Left ventricle myocardium superior (tissue), 1 donor: ENCODE measurements around the gene SIRT1. TPM values are rescaled to one million over a fixed set of nuclear protein-coding genes. Genes with fewer than 3 reads are reported as not detected.
A peak's percentile ranks its signal among the peaks of the same experiment; 100 is the strongest.
"Not testable (repeated sequence)": the region's sequence is repeated elsewhere in the genome, so short reads cannot be mapped to it uniquely, and the experiment has no call there.

Source experiments
- ATAC-seq: fragments of 200-7000 bp; cut with Tn5 transposase; one replicate; pipeline ENCODE4 v1.9.1; 2020; ENCODE audit warnings: mild to moderate bottlenecking, moderate library complexity
- DNase-seq: peaks from one replicate; pipeline ENCODE4 v3.0.0-alpha.2; 2020
- intact Hi-C: fragments of 100-400 bp; cut with micrococcal nuclease; formaldehyde crosslinking; loops from one replicate; pipeline ENCODE4 v1.11.0; 2022
- long read RNA-seq: library from polyadenylated mRNA; unstranded; transcript quantifications from one replicate; pipeline ENCODE4 v2.0.0, GENCODE V29; 2021
- total RNA-seq: library from RNA; stranded (reverse); fragmentation: NEBNext Ultra II Directional; extraction: Animal tissue kit (Norgen Biotek cat#: 25700); gene quantifications from one replicate; pipeline ENCODE4 v1.2.1, GENCODE V29; 2021
- donor health status: DM: no; HTN: yes; CAD: no; lungs with severe emphysema.

The SIRT1 gene
- 16.5 TPM for total RNA-seq
- long read RNA-seq, full-length matches to known transcripts, result 31 of 35 reads
- long read RNA-seq, partial matches to known transcripts, result 3 of 35 reads
- long read RNA-seq, other reads (novel, unspliced or antisense), result 1 of 35 reads

DNA sequence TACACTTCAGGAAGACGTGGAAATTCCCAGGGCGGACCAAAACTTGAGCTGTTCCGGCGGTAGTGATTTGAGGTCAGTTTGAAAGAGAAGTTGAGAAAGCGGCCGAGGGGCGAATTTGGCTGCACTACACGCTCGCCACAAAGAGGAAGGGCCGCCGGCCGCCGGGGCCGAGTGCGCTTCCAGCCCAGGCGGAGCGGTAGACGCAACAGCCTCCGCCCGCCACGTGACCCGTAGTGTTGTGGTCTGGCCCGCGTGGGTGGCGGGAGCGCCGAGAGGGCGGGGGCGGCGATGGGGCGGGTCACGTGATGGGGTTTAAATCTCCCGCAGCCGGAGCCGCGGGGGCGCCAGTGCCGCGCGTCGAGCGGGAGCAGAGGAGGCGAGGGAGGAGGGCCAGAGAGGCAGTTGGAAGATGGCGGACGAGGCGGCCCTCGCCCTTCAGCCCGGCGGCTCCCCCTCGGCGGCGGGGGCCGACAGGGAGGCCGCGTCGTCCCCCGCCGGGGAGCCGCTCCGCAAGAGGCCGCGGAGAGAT is at the start of gene SIRT1:
SIRT1 (plus strand) TSS at position 344 of the 529 bp plus-strand sequence; CDS start at position 410, 66 bp downstream.
- ATAC-seq (peak; percentile 95), DNase-seq (peak; percentile 99)
- intact Hi-C loops, result no loop called here

DNA sequence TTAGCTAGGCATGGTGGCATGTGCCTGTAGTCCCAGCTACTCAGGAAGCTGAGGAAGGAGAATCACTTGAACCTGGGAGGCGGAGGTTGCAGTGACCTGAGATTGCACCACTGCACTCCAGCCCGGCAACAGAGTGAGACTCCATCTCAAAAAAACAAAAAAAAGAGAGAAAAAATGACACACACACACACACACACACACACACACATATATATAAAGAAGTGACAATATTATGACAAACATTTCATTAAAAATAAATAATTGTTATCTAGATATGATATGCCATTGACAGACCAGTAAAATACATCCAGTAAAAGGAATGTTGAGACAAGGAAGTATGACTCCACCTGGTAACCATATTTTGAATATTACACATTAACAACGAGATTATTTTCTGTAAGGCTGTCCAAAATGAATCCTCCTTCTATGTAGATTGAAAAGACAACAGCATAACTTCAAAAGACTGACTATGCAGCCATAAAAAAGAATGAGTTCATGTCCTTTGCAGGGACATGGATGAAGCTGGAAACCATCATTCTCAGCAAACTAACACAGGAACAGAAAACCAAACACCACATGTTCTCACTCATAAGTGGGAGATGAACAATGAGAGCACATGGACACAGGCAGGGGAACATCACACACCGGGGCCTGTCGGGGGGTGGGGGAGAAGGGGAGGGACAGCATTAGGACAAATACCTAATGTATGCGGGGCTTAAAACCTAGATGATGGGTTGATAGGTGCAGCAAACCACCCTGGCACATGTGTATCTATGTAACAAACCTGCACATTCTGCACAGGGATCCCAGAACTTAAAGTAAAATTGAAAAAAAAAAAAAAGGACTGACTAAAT is 48.7 kb upstream of the SIRT1 start:
- ATAC-seq, intact Hi-C loops, DNase-seq: not testable (repeated sequence)

GRCh38 chr10:67836488-67836887 is 48.0 kb upstream of the SIRT1 start:
- intact Hi-C loops, result no loop called here
- no peak for ATAC-seq
- DNase-seq, result no peak

DNA sequence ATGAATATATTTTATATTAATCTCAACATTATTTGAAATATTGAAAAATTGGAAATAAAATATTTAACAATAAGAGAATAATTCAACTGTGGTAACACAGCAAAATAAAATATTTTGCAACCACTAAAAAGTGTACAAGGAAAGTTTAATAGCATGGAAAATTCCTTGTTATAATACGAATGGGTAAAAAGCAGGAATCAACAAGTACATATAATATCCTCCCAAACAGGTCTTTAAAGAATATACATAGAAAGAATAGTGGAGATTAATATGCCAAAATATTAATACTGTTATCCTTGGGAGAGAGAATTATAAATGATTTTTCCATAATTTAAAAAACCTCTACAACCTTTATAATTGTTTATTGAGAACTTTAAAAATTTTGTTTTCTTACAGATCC is 47.5 kb upstream of the SIRT1 start:
- intact Hi-C loops, result no loop called here
- no peak for ATAC-seq
- no peak for DNase-seq

GRCh38 chr10:67837541-67838314 is 46.7 kb upstream of the SIRT1 start, which contains the start of gene DNAJC12:
Gene DNAJC12, minus strand, starts transcription at chr10:67838188. Its CDS starts 177 bp downstream, at chr10:67838011.
- ATAC-seq (peak; percentile 92), DNase-seq (no peak)
- intact Hi-C loops, result no loop called here

- DNase-seq, intact Hi-C loops, ATAC-seq: not testable (repeated sequence)
Measured at GRCh38 chr10:67839511-67839910, 44.9 kb upstream of the SIRT1 start.

DNA sequence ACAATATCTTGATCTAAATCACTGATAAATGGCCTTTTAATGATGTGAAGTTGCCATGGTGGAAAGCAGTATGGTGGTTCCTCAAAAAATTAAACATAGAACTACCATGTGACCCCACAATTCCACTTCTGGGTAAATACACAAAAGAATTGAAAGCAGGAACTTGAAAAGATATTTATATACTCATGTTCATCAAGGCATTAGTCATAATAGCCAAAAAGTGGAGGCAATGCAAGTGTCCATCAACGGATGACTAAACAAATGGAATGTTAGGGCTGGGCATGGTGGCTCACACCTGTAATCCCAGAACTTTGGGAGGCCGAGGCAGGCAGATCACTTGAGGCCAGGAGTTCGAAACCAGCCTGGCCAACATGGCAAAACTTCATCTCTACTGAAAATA is 44.5 kb upstream of the SIRT1 start:
- DNase-seq, result no peak
- no peak for ATAC-seq
- intact Hi-C loops, result no loop called here

DNA sequence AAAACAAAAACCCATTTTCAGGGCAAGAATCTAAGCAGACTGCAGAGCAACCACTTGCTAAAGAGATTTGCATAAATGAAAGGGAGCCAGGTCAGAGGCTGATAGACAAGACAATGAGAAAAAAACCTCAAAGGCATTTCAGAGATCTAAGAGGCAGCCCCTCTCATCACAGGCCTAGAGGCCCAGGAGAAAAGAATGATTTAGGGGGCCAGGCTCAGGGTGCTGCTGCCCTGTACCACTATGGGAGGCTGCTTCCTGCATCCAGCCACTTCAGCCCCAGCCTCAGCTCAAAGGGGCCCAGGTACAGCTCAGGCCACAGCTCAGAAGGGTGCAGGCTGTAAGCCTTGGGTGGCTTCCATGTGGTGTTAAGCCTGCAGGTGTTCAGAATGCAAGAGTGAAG is 42.7 kb upstream of the SIRT1 start:
- intact Hi-C loops, result no loop called here
- DNase-seq (no peak), ATAC-seq (no peak)

DNA sequence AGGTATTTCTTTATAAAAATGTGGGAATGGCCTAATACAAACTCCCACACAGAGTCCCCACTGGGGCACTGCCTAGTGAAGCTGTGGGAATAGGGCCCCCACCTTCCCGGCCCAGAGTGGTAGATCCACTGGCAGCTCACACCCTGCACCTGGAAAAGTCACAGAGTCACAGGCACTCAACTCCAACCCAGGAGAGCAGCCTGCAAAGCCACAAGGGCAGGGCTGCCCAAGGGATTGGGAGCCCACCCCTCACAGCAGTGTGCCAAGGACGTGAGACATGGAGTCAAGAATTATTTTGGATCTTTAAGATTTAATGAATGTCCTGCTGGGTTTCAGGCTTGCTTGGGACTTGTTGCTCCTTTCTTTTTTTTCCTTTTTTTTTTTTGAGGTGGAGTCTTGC is 41.2 kb upstream of the SIRT1 start:
- DNase-seq (no peak), ATAC-seq (no peak)
- intact Hi-C loops, result no loop called here

- ATAC-seq, result peak; percentile 99
- intact Hi-C loops, result no loop called here
- DNase-seq, result peak; percentile 98
Measured at GRCh38 chr10:67849331-67850011, 35.0 kb upstream of the SIRT1 start.

- DNase-seq, result no peak
- intact Hi-C loops, result no loop called here
- no peak for ATAC-seq
Measured at GRCh38 chr10:67851186-67851585, 33.3 kb upstream of the SIRT1 start.

DNA sequence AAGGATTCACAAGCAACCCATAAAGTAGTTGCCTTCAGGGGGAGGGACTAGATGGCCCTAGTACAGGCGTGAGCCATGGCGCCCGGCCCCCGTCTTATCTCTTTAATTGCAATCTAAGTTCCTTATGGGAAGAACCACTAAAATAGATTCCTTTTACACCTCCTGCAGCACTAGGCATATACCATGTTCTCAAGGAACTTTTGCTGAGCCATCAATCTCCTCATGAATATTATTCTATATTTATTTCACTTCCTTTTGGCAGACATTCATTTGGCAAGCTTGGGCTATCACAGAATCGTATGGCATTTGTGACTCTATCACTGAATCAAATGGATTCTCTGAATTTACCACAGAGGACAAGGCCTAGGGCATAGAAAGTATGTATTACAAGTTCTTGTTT is 31.7 kb upstream of the SIRT1 start:
- ATAC-seq (no peak), DNase-seq (no peak)
- intact Hi-C loops, result no loop called here

DNA sequence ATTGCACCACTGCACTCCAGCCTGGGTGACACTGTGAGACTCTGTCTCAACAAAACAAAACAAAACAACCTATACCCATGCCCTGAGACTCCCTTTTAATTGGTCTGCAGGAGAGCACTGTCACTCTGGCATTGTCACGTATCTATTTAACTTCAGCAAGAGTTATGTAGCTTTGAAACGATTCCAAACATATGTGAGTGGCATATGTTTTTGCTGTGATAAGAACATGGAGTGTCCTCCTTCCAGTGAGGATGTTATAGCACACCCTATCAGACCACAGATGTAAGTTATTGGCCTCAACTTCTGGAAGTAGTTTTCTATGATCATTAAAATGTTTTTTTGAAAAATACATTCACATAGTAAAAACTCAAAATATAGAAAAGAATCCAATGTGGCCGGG is 30.9 kb upstream of the SIRT1 start:
- DNase-seq (no peak), ATAC-seq (no peak)
- intact Hi-C loops, result no loop called here

DNA sequence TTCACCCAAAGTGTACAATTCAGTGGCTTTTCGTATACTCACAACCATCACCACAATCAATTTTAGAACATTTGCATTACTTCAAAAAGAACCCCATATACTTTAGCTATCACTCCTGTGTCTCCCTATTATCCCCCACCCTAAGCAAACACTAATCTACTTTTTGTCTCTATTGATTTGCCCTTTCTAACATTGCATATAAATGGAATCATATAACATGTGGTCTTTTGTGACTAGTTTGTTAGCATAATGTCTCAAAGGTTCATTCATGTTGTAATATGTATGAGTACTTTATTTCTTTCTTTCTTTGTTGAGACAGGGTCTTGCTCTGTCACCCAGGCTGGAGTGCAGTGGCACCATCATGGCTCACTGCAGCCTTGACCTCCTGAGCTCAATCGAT is 25.5 kb upstream of the SIRT1 start:
- ATAC-seq, result no peak
- intact Hi-C loops, result loop anchor here (5.0 kb wide), 1 partner anchor 298 kb away; no protein-coding TSS in a partner anchor
- no peak for DNase-seq

DNA sequence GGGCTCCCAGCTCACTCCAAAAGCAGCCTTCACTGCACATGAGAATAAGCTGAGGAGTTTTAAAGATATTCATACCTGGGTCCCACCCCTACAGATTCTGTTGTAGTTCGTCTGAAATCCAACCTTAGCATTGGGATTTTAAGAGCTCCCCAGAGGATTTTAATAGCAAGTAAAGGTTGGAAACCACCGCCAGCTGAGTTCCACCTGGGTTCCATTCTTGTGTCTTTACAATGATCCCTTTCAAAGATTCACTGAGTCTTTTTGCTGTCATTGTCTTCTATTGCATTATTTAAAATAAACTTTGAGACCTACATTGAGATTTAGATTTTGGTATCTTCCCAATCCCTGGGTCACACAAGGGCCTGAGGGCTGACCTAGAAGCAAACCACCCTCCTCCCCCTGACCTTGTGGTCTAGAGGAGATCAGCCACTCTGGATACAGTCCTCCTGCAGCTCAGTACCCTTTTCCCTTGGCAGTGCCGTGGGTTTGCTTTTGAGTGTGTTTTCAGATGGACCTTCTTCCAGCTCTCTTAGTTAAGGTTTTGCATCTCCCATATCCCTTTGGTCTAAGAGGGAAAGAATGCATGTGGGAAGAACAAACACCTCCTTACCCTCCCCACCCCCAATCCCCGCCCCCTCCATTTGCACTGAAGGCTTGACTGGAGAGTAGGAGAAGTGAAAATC is 22.6 kb upstream of the SIRT1 start:
- DNase-seq (no peak), ATAC-seq (no peak)
- intact Hi-C loops, result no loop called here

DNA sequence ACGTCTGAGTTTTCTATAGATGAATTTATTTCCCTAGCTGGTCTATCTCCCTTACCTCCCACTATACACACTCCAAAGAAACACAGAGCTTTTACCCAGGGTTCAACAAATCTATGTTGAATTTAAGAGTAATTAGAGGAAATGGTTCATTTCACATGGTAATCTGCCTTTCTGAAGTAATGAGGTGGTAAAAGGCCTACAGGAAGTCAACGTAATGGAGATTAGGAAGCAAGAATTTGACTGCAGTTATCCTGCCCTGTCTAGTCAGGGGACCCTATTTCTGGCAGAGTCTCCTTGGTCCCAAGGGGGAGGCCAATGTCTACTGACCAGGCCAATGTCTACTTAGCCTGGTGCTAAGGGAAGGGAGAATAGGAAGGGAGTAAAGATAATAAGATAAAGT is 21.4 kb upstream of the SIRT1 start:
- DNase-seq, result no peak
- intact Hi-C loops, result no loop called here
- no peak for ATAC-seq

DNA sequence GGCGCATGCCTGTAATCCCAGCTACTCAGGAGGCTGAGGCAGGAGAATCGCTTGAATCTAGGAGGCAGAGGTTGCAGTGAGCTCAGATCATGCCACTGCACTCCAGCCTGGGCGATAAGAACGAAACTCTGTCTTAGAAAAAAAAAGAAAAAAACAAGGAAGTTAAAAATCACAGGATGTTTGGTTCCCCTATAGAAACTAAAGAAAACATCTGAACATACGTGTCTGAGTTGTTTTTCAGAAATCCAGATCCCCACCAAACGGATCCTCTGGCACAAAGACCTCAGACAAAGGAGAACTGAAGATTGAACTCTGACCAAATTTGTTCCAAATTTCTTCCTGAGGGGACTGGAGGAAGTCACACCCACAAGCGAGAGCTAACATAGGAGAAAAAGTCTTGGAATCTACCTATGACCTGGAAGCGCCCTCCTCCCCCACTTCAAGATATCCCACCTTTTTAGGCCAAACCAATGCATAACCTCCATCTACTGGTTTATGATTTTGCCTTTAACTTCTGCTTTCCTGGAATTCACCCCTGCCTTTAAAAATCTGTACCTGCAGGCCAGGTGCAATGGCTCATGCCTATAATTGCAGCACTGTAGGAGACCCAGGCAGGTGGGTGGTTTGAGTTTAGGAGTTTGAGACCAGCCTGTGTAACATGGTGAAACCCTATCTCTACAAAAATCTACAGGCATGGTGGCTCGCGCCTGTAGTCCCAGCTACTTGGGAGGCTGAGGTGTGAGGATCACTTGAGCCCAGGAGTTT is 19.7 kb upstream of the SIRT1 start:
- intact Hi-C loops, result no loop called here
- DNase-seq, result no peak
- ATAC-seq, result no peak

GRCh38 chr10:67868132-67868531 is 16.3 kb upstream of the SIRT1 start:
- DNase-seq (no peak), ATAC-seq (no peak)
- intact Hi-C loops, result no loop called here
